Breast epithelium (tissue), 3 donors: ENCODE measurements around the gene RBM33.

Experiments
- POLR2A ChIP-seq: fragments of 450-650 bp; IDR thresholded peaks from one replicate; pipeline ENCODE4 v1.6.1; 2016; ENCODE audit warnings: antibody characterized with exemption, mild to moderate bottlenecking, moderate library complexity
- TF ChIP-seq, protein P1 (sequence below), 3 donors: fragments of 450-650 bp; IDR thresholded peaks; one replicate each; pipeline ENCODE4 v1.5.1; 2016 to 2017; ENCODE audit warnings: antibody characterized with exemption in 3 of 3, mild to moderate bottlenecking in 3 of 3, moderate library complexity in 3 of 3

DNA sequence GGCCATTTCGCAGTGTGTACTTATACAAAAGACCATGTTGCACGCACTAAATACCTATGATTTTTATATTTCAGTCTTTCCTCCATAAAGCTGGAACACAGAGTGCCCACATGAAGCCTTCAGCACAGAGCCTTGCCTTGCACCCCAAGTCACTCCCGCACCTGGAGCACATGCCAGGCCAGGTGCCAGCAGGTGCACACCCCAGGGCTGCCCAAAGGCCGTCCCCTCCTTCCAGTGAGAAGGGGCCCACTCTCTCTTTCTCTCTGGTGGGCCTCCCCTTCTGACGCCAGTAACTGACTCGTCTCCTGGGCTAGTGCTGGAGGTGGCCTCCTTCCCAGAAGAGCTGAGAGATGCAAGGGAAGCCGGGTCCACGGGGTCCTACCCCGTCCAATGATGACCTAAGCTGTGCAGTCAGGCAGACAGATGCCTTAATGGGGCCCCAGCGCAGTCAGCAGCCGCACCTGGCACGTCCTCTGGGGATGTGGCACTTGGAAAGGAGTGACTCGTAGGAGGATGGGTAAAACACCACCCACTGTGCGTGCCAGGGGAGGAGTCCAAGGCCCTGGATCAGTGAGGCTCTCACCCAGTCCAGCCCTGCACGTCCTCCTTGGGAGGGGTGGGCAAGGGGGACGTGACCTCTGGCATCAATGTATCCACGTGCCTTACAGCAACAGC lies 185.5 kb downstream of the RBM33 start:
- no peak for TF ChIP-seq POLR2A
- TF ChIP-seq, protein P1, sequence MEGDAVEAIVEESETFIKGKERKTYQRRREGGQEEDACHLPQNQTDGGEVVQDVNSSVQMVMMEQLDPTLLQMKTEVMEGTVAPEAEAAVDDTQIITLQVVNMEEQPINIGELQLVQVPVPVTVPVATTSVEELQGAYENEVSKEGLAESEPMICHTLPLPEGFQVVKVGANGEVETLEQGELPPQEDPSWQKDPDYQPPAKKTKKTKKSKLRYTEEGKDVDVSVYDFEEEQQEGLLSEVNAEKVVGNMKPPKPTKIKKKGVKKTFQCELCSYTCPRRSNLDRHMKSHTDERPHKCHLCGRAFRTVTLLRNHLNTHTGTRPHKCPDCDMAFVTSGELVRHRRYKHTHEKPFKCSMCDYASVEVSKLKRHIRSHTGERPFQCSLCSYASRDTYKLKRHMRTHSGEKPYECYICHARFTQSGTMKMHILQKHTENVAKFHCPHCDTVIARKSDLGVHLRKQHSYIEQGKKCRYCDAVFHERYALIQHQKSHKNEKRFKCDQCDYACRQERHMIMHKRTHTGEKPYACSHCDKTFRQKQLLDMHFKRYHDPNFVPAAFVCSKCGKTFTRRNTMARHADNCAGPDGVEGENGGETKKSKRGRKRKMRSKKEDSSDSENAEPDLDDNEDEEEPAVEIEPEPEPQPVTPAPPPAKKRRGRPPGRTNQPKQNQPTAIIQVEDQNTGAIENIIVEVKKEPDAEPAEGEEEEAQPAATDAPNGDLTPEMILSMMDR (IDR thresholded peaks at IDR 0.05): no peak
